HK-2 (cell line): Measurements from ENCODE around the gene TRIM43B.
"Not testable (repeated sequence)": the region's sequence is repeated elsewhere in the genome, so short reads cannot be mapped to it uniquely, and the experiment has no call there.

Experiments
- DNase-seq: peaks from one replicate; pipeline ENCODE4 v3.0.0-alpha.2; 2018; ENCODE audit not compliant: unreplicated experiment

Gene TRIM43B

GRCh38 chr2:95484654-95485053, at the start of gene TRIM43B:
Gene TRIM43B, minus strand, starts transcription at chr2:95484754. Its CDS starts 2,040 bp downstream, at chr2:95482714.
- DNase-seq: not testable (repeated sequence)

- DNase-seq: no peak
Observed at GRCh38 chr2:95531254-95531771, 46.8 kb upstream of the TRIM43B start.

- DNase-seq: peak; percentile 30
Observed at GRCh38 chr2:95530734-95531133, 46.2 kb upstream of the TRIM43B start.

GRCh38 chr2:95526360-95527341, 42.1 kb upstream of the TRIM43B start:
- peak; percentile 66 for DNase-seq

GRCh38 chr2:95525294-95526035, 40.9 kb upstream of the TRIM43B start:
- no peak for DNase-seq

- no peak for DNase-seq
Observed at GRCh38 chr2:95524195-95524594, 39.6 kb upstream of the TRIM43B start.

- DNase-seq: no peak
Observed at GRCh38 chr2:95514718-95515117, 30.2 kb upstream of the TRIM43B start.

GRCh38 chr2:95514226-95514625, 29.7 kb upstream of the TRIM43B start:
- DNase-seq: not testable (repeated sequence)

GRCh38 chr2:95509408-95509807, 24.9 kb upstream of the TRIM43B start:
- no peak for DNase-seq

- no peak for DNase-seq
Observed at GRCh38 chr2:95505222-95505621, 20.7 kb upstream of the TRIM43B start.

- no peak for DNase-seq
Observed at GRCh38 chr2:95500854-95501253, 16.3 kb upstream of the TRIM43B start.

GRCh38 chr2:95492076-95492475, 7.5 kb upstream of the TRIM43B start:
- not testable (repeated sequence) for DNase-seq

GRCh38 chr2:95475025-95475424, 9.5 kb downstream of the TRIM43B start:
- DNase-seq: not testable (repeated sequence)

- DNase-seq: not testable (repeated sequence)
Observed at GRCh38 chr2:95467984-95468383, 16.6 kb downstream of the TRIM43B start.

- not testable (repeated sequence) for DNase-seq
Observed at GRCh38 chr2:95466572-95466971, 18.0 kb downstream of the TRIM43B start.

- DNase-seq: not testable (repeated sequence)
Observed at GRCh38 chr2:95463292-95463691, 21.3 kb downstream of the TRIM43B start.

- not testable (repeated sequence) for DNase-seq
Observed at GRCh38 chr2:95445317-95445716, 39.2 kb downstream of the TRIM43B start.

GRCh38 chr2:95442474-95443099, 42.0 kb downstream of the TRIM43B start:
- not testable (repeated sequence) for DNase-seq

- DNase-seq: not testable (repeated sequence)
Observed at GRCh38 chr2:95435872-95436209, 48.7 kb downstream of the TRIM43B start.

- not testable (repeated sequence) for DNase-seq
Observed at GRCh38 chr2:95435162-95435871, 49.2 kb downstream of the TRIM43B start.

GRCh38 chr2:95434507-95435076, 50.0 kb downstream of the TRIM43B start:
- DNase-seq: not testable (repeated sequence)
